Measurements from ENCODE around the gene FKBP8.

DNA sequence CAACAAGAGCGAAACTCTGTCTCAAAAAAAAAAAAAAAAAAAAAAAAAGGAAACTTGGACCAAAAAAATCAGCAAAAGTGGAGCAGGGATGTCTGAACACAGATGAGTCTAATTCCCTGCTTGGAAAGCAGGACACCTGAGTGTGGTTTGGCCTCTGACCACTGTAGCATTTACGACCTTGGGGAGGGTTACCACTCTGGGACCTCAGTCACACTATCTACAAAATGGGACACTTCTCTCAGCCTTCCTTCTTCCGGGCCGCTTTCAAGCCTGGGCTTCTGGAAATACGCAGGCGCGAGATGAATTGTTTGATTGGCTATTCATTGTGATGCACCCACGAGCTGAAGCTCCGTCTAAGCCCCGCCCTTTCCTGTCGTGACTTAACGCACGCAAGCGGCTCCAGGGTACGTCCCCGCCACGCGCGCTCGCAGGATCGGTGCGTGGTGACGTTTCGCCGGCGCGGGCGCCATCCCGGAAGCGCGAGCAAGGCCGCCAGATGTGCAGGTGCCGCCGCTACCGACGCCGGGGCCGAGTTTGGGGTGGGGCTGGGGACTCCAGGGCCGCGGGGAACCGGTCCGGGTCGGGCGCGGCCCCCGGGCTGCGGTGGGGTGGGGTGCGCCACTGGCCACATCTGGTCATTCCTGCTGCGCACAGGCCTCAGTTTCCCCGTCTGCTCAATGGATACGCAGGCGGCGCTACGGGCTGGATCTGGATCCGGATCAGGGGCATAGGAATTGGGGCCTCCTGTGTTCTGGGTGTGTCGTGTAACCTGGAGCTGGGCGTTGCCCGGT, 14.2 kb upstream of the FKBP8 start, which contains the start of gene KXD1:
- TF ChIP-seq CTCF (IDR thresholded peaks at IDR 0.05; ENCODE audit: low read depth, low read length) (no peak), POLR2A (IDR thresholded peaks at IDR 0.05; ENCODE audit: extremely low read depth, insufficient read length) (peak; percentile 78)
- TF ChIP-seq, protein P1, sequence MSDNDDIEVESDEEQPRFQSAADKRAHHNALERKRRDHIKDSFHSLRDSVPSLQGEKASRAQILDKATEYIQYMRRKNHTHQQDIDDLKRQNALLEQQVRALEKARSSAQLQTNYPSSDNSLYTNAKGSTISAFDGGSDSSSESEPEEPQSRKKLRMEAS (IDR thresholded peaks at IDR 0.05; ENCODE audit: low read depth, low read length): peak; percentile 84
